Upper lobe of left lung (tissue), 6 donors: ENCODE results near the gene IL4R. TPM values are rescaled to one million over a fixed set of nuclear protein-coding genes. Genes with fewer than 3 reads are reported as not detected.
A peak's percentile ranks its signal among the peaks of the same experiment; 100 is the strongest.

Experiments used
- ATAC-seq, 2 donors: fragments of 200-7000 bp; cut with Tn5 transposase; one replicate each; pipeline ENCODE4 v1.9.1; 2022; ENCODE audit warnings: mild to moderate bottlenecking in 2 of 2, moderate library complexity in 2 of 2; ENCODE audit not compliant: low FRiP score in 2 of 2
- DNase-seq, 2 donors: peaks; one replicate each; pipeline ENCODE4 v3.0.0-alpha.2; 2019 to 2020
- H3K27ac ChIP-seq, 4 donors: fragments of 200-600 bp; sonication (generic); one replicate each; pipeline ENCODE4 v1.5.1; 2016 to 2019
- H3K27me3 ChIP-seq, 4 donors: fragments of 200-600 bp; sonication (generic); one replicate each; pipeline ENCODE4 v1.5.1; 2017 to 2019
- H3K36me3 ChIP-seq, 4 donors: fragments of 200-600 bp; sonication (generic); one replicate each; pipeline ENCODE4 v1.5.1; 2016 to 2019
- H3K4me1 ChIP-seq, 4 donors: fragments of 200-600 bp; sonication (generic); one replicate each; pipeline ENCODE4 v1.5.1; 2018 to 2019
- H3K4me3 ChIP-seq, 4 donors: fragments of 200-600 bp; sonication (generic); one replicate each; pipeline ENCODE4 v1.5.1; 2017 to 2019; ENCODE audit warnings: mild to moderate bottlenecking in 2 of 4, moderate library complexity in 1 of 4
- H3K9me3 ChIP-seq, 4 donors: fragments of 200-600 bp; sonication (generic); one replicate each; pipeline ENCODE4 v1.5.1; 2018 to 2019
- EP300 ChIP-seq, 4 donors: sonication (generic); formaldehyde crosslinking; IDR thresholded peaks; one replicate each; pipeline ENCODE4 v1.5.1; 2017; ENCODE audit warnings: antibody characterized with exemption in 4 of 4, control low read depth in 2 of 4
- POLR2A ChIP-seq, 4 donors: fragments of 450-650 bp; IDR thresholded peaks; one replicate each; pipeline ENCODE4 v1.5.1; 2016 to 2017; ENCODE audit warnings: antibody characterized with exemption in 4 of 4, mild to moderate bottlenecking in 2 of 4
- POLR2AphosphoS5 ChIP-seq, 2 donors: sonication (generic); formaldehyde crosslinking; IDR thresholded peaks; one replicate each; pipeline ENCODE4 v1.5.1; 2017; ENCODE audit warnings: antibody characterized with exemption in 2 of 2
- WGBS, 2 donors: methylation state at CpG; one replicate each; pipeline ENCODE4 v1.1.5; 2017 to 2018; 5-methylcytosine and 5-hydroxymethylcytosine counted together
- total RNA-seq, 6 donors: library from RNA; depleted of rRNA in 4 of 6; stranded (reverse); fragments of >200 nt in 4 of 6; gene quantifications; one replicate each; pipeline versions ENCODE4 v1.1.0 to v1.2.1, GENCODE V29; 2016 to 2021
- TF ChIP-seq, protein P1 (sequence below), 6 experiments: fragments of 450-650 bp in 4 of 6; fragments of 200-600 bp in 2 of 6; sonication (generic) in 2 of 6; IDR thresholded peaks; one replicate each; pipeline ENCODE4 v1.5.1; 2016 to 2019; ENCODE audit warnings: antibody characterized with exemption in 6 of 6
- donor health status: DM: no; HTN: no; CAD: no; lungs with moderate emphysema.
- donor health status: DM: no; HTN: yes; CAD: no; lungs with severe emphysema.

Gene IL4R
- total RNA-seq, 6 donors from 2014 or later: 87.0 to 202 (median 153) TPM

DNA sequence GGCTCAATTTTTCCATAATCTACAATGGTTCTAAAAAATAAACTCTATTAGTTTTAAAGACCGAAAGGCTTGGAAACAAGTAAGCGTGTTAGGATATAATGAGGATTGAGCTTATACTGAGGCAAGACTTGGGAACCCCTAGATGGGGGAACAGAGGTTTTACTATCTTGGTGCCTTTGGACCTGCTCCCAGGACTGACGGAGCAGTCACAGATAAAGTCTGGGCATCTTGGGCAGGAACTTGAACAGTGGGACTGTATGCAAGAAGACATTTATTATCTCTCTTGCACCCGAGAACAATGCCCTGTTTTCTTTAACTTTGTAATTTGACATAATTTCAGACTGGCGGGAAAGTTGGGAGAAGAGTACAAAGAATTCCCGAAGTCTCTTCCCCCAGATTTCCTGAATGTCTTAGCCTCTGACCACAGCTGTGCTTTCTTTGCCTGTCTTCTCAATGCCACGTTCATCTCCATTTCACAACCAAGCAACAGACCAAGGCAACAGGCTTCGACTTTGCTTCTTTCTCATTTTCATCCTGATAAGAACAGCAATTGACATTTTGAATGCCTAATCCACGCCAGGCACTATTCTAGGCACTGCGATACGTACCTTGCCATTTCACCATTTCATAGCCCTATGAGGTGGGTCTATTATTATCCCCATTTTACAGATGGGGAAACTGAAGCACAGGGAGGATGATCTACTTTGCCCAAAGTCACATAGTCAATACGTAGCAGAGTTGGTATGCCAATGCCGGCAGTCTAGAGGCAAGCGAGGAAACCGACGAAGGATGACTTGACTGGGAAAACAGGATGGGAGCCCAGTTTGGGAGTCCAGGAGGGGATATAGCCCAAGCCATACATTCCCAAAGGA, 3.0 kb upstream of the IL4R start:
- Histone ChIP-seq H3K27me3 (no peaks in the 10 kb centered on the region), H3K36me3 (no peaks in the 10 kb centered on the region), H3K4me1 (peaks cover 9 to 24% (median 20%) of the 10 kb centered on the region in 4 donors), H3K9me3 (no peaks in the 10 kb centered on the region), H3K4me3 (no peak overlapping the region), H3K27ac (no peak overlapping the region)
- TF ChIP-seq EP300 (IDR thresholded peaks at IDR 0.05): no peak
- ATAC-seq: no peak
- WGBS, 2 donors: 78 to 85% methylated on average over 16 of the region's 16 CpGs
- DNase-seq: peak in 1 of 2 donors; percentile 16

DNA sequence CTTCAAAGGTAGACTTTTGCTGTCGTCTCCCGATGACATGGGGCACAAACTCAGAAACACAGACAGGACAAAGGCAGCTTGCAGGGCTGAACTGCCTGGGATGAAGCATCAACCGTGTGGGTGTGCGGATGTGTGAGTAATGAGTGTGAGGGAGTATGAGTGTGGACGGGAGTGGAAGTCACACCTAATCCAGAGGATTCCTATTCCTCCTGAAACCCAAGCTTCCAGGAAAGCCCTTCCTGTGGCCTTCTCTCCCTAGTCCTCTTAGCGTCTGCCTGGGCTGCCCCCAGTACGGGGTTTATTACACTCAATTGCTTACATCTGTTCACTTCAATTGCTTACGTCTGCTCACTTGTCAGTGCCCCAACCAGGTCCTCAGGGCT, 2.3 kb upstream of the IL4R start:
- 83 to 88% methylated on average over 8 of the region's 8 CpGs for WGBS, 2 donors
- TF ChIP-seq, protein P1, sequence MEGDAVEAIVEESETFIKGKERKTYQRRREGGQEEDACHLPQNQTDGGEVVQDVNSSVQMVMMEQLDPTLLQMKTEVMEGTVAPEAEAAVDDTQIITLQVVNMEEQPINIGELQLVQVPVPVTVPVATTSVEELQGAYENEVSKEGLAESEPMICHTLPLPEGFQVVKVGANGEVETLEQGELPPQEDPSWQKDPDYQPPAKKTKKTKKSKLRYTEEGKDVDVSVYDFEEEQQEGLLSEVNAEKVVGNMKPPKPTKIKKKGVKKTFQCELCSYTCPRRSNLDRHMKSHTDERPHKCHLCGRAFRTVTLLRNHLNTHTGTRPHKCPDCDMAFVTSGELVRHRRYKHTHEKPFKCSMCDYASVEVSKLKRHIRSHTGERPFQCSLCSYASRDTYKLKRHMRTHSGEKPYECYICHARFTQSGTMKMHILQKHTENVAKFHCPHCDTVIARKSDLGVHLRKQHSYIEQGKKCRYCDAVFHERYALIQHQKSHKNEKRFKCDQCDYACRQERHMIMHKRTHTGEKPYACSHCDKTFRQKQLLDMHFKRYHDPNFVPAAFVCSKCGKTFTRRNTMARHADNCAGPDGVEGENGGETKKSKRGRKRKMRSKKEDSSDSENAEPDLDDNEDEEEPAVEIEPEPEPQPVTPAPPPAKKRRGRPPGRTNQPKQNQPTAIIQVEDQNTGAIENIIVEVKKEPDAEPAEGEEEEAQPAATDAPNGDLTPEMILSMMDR (IDR thresholded peaks at IDR 0.05): no peak
- no peak for TF ChIP-seq POLR2AphosphoS5 (IDR thresholded peaks at IDR 0.05)
- no peak for TF ChIP-seq POLR2A (IDR thresholded peaks at IDR 0.05)
- TF ChIP-seq EP300 (IDR thresholded peaks at IDR 0.05): no peak

DNA sequence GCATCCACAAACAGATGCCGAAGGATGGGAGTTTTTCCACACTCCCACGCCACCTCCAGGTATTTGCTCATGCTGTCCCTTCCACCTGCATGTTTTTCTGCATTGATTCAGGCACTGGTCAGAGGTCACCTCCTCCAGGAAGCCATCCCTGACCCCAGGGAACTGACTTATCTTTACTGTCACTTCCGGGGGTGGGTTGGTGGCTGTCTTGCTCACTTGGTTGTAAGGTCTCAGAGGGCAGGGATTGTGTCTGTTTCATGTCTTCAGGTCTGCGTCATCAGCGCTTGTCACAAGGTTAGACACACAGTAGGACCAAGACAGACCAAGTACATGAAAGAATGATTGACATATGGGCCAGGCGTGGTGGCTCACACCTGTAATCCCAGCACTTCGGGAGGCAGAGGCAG, 1.9 kb upstream of the IL4R start:
- H3K27me3 ChIP-seq: no peaks in the 10 kb centered on the region
- DNase-seq (no peak), ATAC-seq (no peak)
- H3K9me3 ChIP-seq: no peaks in the 10 kb centered on the region
- no peak overlapping the region for H3K27ac ChIP-seq
- TF ChIP-seq, protein P1 (IDR thresholded peaks at IDR 0.05): no peak
- TF ChIP-seq POLR2AphosphoS5 (IDR thresholded peaks at IDR 0.05) (no peak), POLR2A (IDR thresholded peaks at IDR 0.05) (no peak), EP300 (IDR thresholded peaks at IDR 0.05) (no peak)
- no peak overlapping the region for H3K4me3 ChIP-seq
- H3K4me1 ChIP-seq: peaks cover 19 to 35% (median 30%) of the 10 kb centered on the region in 4 donors
- no peaks in the 10 kb centered on the region for H3K36me3 ChIP-seq
- 83 to 94% methylated on average over 6 to 7 of the region's 7 CpGs for WGBS, 2 donors

More for the DNA sequence above, 2.3 kb upstream of the IL4R start:
- H3K4me1 ChIP-seq: peaks cover 15 to 30% (median 26%) of the 10 kb centered on the region in 4 donors
- no peak overlapping the region for H3K4me3 ChIP-seq
- H3K27ac ChIP-seq: no peak overlapping the region
- H3K27me3 ChIP-seq: no peaks in the 10 kb centered on the region
- no peak for ATAC-seq
- no peak for DNase-seq
- no peaks in the 10 kb centered on the region for H3K9me3 ChIP-seq
- no peaks in the 10 kb centered on the region for H3K36me3 ChIP-seq

DNA sequence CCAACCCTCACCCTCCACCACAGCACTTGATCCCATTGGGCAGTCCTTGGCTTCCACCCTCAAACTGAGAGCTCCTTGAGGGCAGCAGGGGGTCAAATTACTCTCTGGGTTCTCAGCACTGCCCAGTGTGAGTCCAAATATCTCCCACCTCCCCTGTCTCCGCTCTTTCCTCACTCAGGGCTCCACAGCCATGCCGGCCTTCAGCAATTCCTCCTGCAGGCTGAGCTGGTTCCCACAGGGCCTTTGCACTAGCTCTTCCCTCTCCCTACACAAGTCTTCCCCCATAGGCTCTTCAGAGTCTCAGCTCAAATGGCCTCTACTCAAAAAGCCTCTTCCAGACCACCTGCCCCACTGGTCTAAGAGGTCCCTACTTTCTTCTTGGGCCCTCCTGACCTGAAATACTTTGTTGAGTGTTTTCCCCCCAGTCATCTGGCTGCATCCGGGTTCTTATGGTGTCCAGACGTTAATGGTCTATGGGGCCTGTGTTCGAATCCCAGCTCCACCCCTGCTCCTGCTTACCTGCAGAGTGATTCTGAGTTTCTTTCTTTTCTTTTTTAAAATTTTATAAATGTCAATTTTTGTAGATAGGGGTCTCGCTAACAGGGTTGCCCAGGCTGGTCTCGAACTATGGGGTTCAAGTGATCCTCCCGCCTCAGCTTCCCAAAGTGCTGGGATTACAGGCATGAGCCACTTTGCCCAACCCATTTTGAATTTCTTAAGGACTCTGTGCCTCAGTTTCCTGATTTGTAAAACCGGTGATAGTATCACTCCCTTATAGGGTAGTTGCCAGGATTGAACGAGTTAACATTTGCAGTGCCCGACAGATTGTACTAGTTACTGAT, 973 bp upstream of the IL4R start:
- DNase-seq (peak in 1 of 2 donors; percentile 16), ATAC-seq (no peak)
- Histone ChIP-seq H3K36me3 (no peaks in the 10 kb centered on the region), H3K4me3 (peak overlapping the region; percentile 40 to 96 (median 94)), H3K27ac (peak overlapping the region; percentile 98 to 100 (median 100)), H3K4me1 (peaks cover 28 to 44% (median 39%) of the 10 kb centered on the region in 4 donors), H3K9me3 (no peaks in the 10 kb centered on the region), H3K27me3 (no peaks in the 10 kb centered on the region)
- no peak for TF ChIP-seq EP300 (IDR thresholded peaks at IDR 0.05)
- no peak for TF ChIP-seq POLR2A (IDR thresholded peaks at IDR 0.05)
- TF ChIP-seq POLR2AphosphoS5 (IDR thresholded peaks at IDR 0.05): no peak
- TF ChIP-seq, protein P1 (IDR thresholded peaks at IDR 0.05): no peak
- 68 to 69% methylated on average over 11 of the region's 11 CpGs for WGBS, 2 donors

DNA sequence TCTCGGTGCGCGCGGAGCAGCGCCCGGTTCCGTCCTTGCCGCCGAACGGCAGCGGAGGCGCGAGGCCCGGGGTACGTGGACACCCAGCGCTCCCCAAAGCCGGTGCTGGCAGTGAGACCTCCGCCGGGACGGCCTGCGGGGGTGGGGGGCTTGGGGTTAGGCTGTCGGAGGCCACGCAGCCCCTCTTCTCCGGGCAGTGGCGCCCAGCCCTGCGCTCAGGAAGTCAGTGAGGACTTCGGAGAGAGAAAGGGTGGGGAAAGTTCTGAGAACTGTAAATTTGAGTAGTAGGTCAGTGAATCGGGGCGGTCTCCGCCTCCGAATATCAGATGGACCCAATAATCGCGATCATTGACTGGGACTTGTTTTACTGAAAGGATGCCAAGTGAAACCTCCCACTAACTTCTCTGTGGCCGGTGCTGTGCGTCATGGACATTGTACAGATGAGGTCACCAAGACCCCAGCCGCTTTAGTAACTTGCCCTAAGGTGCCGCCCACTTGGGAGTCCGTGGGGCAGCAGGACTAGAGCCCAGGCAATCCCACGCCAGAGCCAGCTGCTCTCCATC, 468 bp downstream of the IL4R start:
- 0% methylated on average over 21 to 32 of the region's 39 CpGs for WGBS, 2 donors
- DNase-seq (peak in 1 of 2 donors; percentile 85), ATAC-seq (peak; percentile 40 to 79)
- H3K27ac ChIP-seq: peak overlapping the region; percentile 98 to 100 (median 100)
- no peaks in the 10 kb centered on the region for H3K27me3 ChIP-seq
- H3K4me1 ChIP-seq: peaks cover 41 to 58% (median 54%) of the 10 kb centered on the region in 4 donors
- TF ChIP-seq, protein P1 (IDR thresholded peaks at IDR 0.05): no peak
- TF ChIP-seq POLR2AphosphoS5 (IDR thresholded peaks at IDR 0.05) (peak; percentile 74 to 85), POLR2A (IDR thresholded peaks at IDR 0.05) (peak in 2 of 4 donors; percentile 18 to 81), EP300 (IDR thresholded peaks at IDR 0.05) (peak in 2 of 4 donors; percentile 2 to 18)
- H3K9me3 ChIP-seq: no peaks in the 10 kb centered on the region
- H3K36me3 ChIP-seq: peaks cover 0 to under 1% (median 0%) of the 10 kb centered on the region in 4 donors
- H3K4me3 ChIP-seq: peak overlapping the region; percentile 33 to 96 (median 94)
